Activated CD8-positive, alpha-beta memory T cell treated with anti-CD3 and anti-CD28 coated beads, Interleukin-2, amount 10 ng/mL, durations not matched to agents 7 days and 5 days (primary cell): Measurements from ENCODE around the gene RAB39A. TPM values are rescaled to one million over a fixed set of nuclear protein-coding genes. Genes with fewer than 3 reads are reported as not detected.

Experiments used
- ATAC-seq: fragments of 150-1000 bp; cut with Tn5 transposase; one replicate; pipeline ENCODE4 v1.10.0; 2021; ENCODE audit warnings: moderate library complexity
- CTCF ChIA-PET: fragments of 350-600 bp; sonication (Branson Sonifier 250); formaldehyde crosslinking; loops from one replicate; lab custom pipeline; 2021; ENCODE audit warnings: antibody characterized with exemption; lab: Charles Lee
- DNase-seq: peaks from one replicate; pipeline ENCODE4 v3.0.0-alpha.2; 2020
- H3K27ac Mint-ChIP-seq: one replicate; pipeline ENCODE4 v1.8.0; 2021; ENCODE audit warnings: mild to moderate bottlenecking, mixed read lengths
- H3K27me3 Mint-ChIP-seq: one replicate; pipeline ENCODE4 v1.8.0; 2021; ENCODE audit warnings: mixed read lengths
- H3K36me3 Mint-ChIP-seq: one replicate; pipeline ENCODE4 v1.8.0; 2021; ENCODE audit warnings: mild to moderate bottlenecking, mixed read lengths
- H3K4me1 Mint-ChIP-seq: one replicate; pipeline ENCODE4 v1.8.0; 2021; ENCODE audit warnings: mixed read lengths
- H3K4me3 Mint-ChIP-seq: one replicate; pipeline ENCODE4 v1.8.0; 2021; ENCODE audit warnings: mild to moderate bottlenecking, moderate library complexity, mixed read lengths
- H3K9me3 Mint-ChIP-seq: one replicate; pipeline ENCODE4 v1.8.0; 2022; ENCODE audit warnings: low read depth, mixed read lengths
- total RNA-seq, 2 experiments: library from RNA; stranded (reverse); gene quantifications; one replicate each; pipeline ENCODE4 v1.2.3, GENCODE V29; 2021

RAB39A gene
- total RNA-seq, 2 experiments from 2014 or later: 0.59 TPM; not detected in 1

DNA sequence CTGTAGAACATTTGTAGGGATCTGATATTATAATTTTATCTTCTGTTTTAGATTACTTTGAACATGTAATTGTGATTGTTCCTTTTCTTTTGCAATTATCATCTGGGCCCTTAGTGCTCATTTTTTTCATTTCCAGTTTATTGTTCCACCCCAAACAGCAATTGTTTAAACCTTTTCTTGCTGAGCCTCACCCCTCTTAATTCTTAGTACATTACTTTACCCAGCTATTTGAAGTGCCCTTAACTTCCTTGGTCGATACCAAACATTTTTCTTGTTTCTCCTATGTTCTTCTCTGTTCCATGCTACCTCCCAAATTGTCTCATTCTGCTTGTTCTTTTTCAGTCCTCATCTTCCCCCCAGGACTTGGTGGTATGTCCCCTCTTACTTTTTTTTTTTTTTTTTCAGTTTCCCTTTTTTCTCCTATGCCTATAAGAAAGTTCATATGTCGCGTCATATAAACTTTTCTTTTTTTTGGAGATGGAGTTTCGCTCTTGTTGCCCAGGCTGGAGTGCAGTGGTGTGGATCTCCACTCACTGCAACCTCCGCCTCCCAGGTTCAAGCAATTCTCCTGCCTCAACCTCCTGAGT, 84.0 kb downstream of the RAB39A start:
- Mint-ChIP-seq H3K4me1 (peaks cover 22% of the 10 kb centered on the region), H3K27ac (no peak overlapping the region), H3K27me3 (no peaks in the 10 kb centered on the region), H3K9me3 (no peaks in the 10 kb centered on the region), H3K4me3 (no peak overlapping the region), H3K36me3 (peaks cover 15% of the 10 kb centered on the region)
- ATAC-seq (no peak), DNase-seq (no peak)
- CTCF ChIA-PET: interaction anchor here (0.8 to 1.9 kb wide), 2 partner anchors 13 to 14 kb away, joined by 3 to 5 read pairs; no protein-coding TSS in a partner anchor

Other genes starting within 250 kb of the RAB39A start
- gene SLN, start 216.4 kb upstream of the RAB39A start, total RNA-seq: not detected
- 10 to 100 TPM in 1 of 2 experiments, 1 to 10 TPM in 1; 9.8 to 26.2 TPM for gene SLC35F2, start 69.7 kb upstream of the RAB39A start, total RNA-seq
- gene CUL5, start 80.5 kb downstream of the RAB39A start, total RNA-seq: 10 to 100 TPM; 28.4 to 34.4 TPM
- gene ACAT1, start 193.1 kb downstream of the RAB39A start, total RNA-seq: 10 to 100 TPM; 75.5 to 77.2 TPM